Measurements from ENCODE around the gene IQSEC3.
"Not testable (repeated sequence)": the region's sequence is repeated elsewhere in the genome, so short reads cannot be mapped to it uniquely, and the experiment has no call there.

Gene IQSEC3

GRCh38 chr12:177980-178828 is 111.6 kb downstream of the IQSEC3 start:
- no peak for DNase-seq (ENCODE audit: low read depth, low spot score)

- DNase-seq (ENCODE audit: low read depth, low spot score), result no peak
These were observed 112.2 kb downstream of the IQSEC3 start for GRCh38 chr12:178829-179109.

- DNase-seq (ENCODE audit: low read depth, low spot score), result no peak
These were observed 112.7 kb downstream of the IQSEC3 start for GRCh38 chr12:179131-179884.

GRCh38 chr12:179885-180284 is 113.3 kb downstream of the IQSEC3 start:
- DNase-seq (ENCODE audit: low read depth, low spot score), result no peak

GRCh38 chr12:180445-180844 is 113.9 kb downstream of the IQSEC3 start:
- DNase-seq (ENCODE audit: low read depth, low spot score), result no peak

- no peak for DNase-seq (ENCODE audit: low read depth, low spot score)
These were observed 115.4 kb downstream of the IQSEC3 start for GRCh38 chr12:181921-182320.

- DNase-seq (ENCODE audit: low read depth, low spot score), result no peak
These were observed 115.9 kb downstream of the IQSEC3 start for GRCh38 chr12:182381-182892.

GRCh38 chr12:184811-185575 is 118.4 kb downstream of the IQSEC3 start:
- DNase-seq (ENCODE audit: low read depth, low spot score), result no peak

GRCh38 chr12:185576-185955 is 119.0 kb downstream of the IQSEC3 start:
- DNase-seq (ENCODE audit: low read depth, low spot score), result no peak

GRCh38 chr12:186006-186625 is 119.5 kb downstream of the IQSEC3 start:
- DNase-seq (ENCODE audit: low read depth, low spot score), result no peak

GRCh38 chr12:187986-188909 is 121.7 kb downstream of the IQSEC3 start:
- DNase-seq (ENCODE audit: low read depth, low spot score), result not testable (repeated sequence)

- DNase-seq (ENCODE audit: low read depth, low spot score), result no peak
These were observed 122.5 kb downstream of the IQSEC3 start for GRCh38 chr12:188910-189621.

GRCh38 chr12:189622-189962 is 123.0 kb downstream of the IQSEC3 start:
- no peak for DNase-seq (ENCODE audit: low read depth, low spot score)

- no peak for DNase-seq (ENCODE audit: low read depth, low spot score)
These were observed 124.3 kb downstream of the IQSEC3 start for GRCh38 chr12:190881-191280.

GRCh38 chr12:191541-191940 is 125.0 kb downstream of the IQSEC3 start:
- no peak for DNase-seq (ENCODE audit: low read depth, low spot score)

- DNase-seq (ENCODE audit: low read depth, low spot score), result no peak
These were observed 126.7 kb downstream of the IQSEC3 start for GRCh38 chr12:193261-193660.

- DNase-seq (ENCODE audit: low read depth, low spot score), result no peak
These were observed 127.7 kb downstream of the IQSEC3 start for GRCh38 chr12:194276-194675.

GRCh38 chr12:195156-195555 is 128.6 kb downstream of the IQSEC3 start:
- no peak for DNase-seq (ENCODE audit: low read depth, low spot score)

GRCh38 chr12:195951-196350 is 129.4 kb downstream of the IQSEC3 start:
- DNase-seq (ENCODE audit: low read depth, low spot score), result no peak

- no peak for DNase-seq (ENCODE audit: low read depth, low spot score)
These were observed 129.9 kb downstream of the IQSEC3 start for GRCh38 chr12:196436-196835.
